ENCODE measurements around the gene TCHH.

TCHH gene

DNA sequence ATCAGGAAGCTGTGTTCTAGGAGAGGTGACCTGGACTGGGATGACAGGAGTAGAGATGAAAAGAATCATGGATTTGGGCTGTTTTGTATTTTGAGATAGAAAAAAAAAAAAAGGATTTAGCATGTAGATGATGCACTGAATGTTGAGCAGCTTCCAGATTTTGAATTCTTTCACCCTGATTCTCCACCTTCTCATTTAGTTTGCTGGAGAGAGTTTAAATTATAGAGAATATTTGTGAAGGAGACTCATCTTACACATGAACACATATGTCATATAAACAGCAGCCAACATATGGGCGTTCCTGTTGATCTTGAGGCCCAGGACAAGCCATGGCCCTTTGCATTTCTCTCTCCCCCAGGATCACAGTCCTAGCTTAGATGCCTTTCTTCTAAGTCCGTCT, 36.4 kb upstream of the TCHH start:
- TF ChIP-seq, protein P1, sequence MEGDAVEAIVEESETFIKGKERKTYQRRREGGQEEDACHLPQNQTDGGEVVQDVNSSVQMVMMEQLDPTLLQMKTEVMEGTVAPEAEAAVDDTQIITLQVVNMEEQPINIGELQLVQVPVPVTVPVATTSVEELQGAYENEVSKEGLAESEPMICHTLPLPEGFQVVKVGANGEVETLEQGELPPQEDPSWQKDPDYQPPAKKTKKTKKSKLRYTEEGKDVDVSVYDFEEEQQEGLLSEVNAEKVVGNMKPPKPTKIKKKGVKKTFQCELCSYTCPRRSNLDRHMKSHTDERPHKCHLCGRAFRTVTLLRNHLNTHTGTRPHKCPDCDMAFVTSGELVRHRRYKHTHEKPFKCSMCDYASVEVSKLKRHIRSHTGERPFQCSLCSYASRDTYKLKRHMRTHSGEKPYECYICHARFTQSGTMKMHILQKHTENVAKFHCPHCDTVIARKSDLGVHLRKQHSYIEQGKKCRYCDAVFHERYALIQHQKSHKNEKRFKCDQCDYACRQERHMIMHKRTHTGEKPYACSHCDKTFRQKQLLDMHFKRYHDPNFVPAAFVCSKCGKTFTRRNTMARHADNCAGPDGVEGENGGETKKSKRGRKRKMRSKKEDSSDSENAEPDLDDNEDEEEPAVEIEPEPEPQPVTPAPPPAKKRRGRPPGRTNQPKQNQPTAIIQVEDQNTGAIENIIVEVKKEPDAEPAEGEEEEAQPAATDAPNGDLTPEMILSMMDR (IDR thresholded peaks at IDR 0.05) = no peak

DNA sequence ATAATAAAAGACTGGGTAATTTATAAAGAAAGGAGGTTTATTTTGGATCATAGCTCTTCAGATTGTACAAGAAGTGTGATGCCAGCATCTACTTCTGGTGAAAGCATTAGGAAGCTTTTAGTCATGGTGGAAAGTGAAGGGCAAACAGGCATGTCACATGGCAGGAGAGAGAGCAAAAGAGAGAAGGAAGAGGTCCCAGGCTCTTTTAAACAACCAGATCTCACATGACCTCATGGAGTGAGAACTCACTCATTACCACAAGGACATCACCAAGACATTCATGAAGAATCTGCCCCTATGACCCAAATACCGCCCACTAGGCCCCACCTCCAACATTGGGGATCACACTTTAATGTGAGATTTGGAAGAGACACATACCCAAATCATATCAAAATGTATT, 33.7 kb upstream of the TCHH start:
- TF ChIP-seq, protein P1 (IDR thresholded peaks at IDR 0.05) = no peak

DNA sequence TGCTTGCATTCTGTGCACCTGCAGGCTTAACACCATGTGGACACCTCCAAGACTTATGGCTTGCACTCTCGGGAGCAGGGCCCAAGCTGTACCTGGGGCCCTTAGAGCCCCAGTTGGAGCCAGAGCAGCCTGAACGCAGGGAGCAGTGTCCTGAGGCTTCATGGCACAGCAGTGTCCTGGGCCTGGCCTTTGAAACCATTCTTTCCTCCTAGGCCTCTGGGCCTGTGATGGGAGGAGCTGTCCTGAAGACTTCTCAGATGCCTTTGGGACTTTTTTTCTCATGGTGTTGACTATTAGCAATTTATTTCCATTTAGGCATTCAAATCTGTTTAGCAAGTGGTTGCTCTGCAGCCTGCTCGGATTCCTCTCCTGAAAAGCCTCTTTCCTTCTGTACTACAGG, 32.8 kb upstream of the TCHH start:
- TF ChIP-seq, protein P1 (IDR thresholded peaks at IDR 0.05) = no peak

DNA sequence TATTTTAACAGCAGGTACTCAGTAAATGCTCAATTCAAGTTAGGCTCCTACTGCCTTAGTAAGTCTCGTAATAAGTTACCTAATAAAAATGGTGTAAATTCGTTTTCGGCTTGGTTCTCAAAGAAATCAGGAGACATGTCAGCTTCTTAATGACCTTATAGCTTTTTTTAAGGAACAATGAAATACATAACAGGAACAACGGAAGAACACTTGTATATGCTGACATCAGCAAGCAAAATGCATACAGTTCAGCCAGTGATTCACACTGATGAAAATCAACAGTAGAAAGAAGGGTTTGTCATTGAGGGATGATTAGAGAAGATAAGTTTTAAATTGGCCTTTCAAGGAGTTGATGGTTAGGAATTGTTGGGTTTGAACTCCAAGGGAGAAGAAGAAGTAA, 30.5 kb upstream of the TCHH start:
- TF ChIP-seq, protein P1 (IDR thresholded peaks at IDR 0.05) = no peak

DNA sequence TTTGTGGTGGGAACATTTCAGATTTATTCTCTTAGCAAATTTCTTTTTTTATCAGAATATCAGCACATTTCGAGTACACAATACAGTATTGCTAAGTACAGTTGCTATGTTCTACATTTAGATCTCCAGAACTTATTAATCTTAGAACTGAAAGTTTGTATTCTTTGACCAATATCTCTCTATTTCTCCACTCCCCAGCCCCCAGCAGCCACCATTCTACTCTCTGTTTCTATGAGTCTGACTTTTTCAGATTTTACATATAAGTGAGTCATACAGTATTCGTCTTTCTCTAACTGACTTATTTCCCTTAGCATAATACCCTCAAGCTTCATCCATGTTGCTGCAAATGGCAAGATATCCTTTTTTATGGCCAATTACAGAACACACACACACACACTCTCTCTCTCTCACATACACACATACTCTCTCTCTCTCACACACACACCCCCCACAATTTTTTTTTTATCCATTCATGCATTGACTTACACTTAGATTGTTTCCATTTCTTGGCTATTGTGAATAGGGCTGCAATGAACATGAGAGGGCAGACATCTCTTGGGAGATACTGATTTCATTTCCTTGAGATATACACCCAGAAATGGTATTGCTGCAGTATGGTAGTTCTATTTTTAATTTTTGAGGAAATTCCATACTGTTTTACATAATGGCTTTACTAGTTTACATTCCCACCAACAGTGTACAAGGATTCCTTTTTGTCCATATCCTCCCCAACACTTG, 28.1 kb upstream of the TCHH start:
- TF ChIP-seq, protein P1 (IDR thresholded peaks at IDR 0.05) = no peak

DNA sequence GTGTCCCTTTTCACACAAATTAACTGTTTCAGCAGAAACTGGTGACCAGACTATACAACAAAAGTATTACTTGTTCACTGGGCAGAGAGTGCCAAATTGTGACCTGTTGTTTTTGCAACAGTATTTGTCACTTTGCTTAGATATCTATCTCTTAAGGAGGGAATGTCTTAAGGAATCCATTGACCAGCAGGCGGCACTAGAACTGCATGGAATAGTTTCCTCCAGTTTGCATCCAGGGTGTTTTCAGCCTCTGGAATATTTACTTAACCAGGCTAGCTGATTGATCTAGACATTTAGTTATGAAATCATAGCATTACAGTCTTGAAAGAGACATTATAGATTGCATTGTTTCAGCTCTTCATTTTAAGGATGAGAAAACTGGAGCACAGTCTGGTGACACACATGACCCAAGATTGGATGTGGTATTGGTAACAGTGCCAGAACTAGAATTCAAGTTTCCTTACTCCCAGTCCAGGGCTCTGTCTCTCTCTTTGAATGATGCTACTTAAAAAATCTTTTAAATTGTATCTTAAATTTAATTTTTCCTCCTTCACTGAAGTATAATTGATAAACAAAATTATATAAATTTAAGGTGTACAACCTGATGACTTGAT, 26.8 kb upstream of the TCHH start:
- TF ChIP-seq, protein P1 (IDR thresholded peaks at IDR 0.05) = peak; percentile 93

DNA sequence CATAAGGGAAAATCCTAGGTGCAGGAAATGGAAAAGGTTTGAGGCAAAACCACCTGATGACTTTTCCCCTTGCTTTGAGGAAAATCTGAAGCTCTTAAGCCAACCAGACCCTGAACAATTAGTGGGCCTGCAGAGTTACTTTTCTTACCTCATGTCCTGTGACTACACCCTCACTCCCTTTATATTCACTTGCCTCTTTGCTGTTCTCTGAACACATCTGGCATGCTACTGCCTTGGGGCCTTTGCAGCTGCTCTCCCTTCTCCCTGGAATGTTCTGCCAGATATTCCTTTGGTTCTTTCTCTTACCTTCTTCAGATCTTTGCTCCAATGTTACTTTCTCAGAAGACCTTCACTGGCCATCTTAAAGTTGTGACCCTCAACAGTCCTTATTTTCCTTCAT, 22.0 kb upstream of the TCHH start:
- TF ChIP-seq, protein P1 (IDR thresholded peaks at IDR 0.05) = no peak
